ENCODE measurements around the gene CRKL. TPM values are rescaled to one million over a fixed set of nuclear protein-coding genes. Genes with fewer than 3 reads are reported as not detected.

The CRKL gene
- total and polyA plus RNA-seq, 2 donors (not counting 1 experiment from before 2014, with no cell fraction given) = 17.1 to 76.7 TPM

DNA sequence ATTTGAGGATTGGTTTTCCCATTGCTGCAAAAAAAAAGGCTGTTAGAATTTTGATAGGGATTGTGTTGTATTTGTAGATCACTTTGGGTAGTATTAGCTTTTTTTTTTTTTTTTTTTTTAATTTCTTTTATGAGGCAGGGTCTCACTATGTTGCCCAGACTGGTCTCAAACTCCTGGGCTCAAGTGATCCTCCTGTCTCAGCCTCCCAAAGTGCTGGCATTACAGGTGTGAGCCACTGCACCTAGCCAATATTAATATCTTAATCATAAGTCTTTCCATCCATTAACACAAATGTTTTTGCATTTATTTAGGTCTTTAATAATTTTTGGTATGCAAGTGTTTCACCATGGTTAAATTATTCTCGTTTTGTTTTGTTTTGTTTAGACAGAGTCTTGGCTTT, 26.8 kb downstream of the CRKL start:
- POLR2A ChIA-PET = no interaction called here
- H3K4me2 ChIP-seq (replicated peaks; ENCODE audit: low read depth, low read length, poor library complexity, severe bottlenecking) = no peak overlapping the region
- H3K27me3 ChIP-seq (replicated peaks in 1 of 4; ENCODE audit: control extremely low read depth in 1 of 4, control insufficient read depth in 3 of 4, insufficient read depth in 4 of 4, low read length in 3 of 4) = no peaks in the 10 kb centered on the region
- peaks cover 97% of the 10 kb centered on the region for H3K79me2 ChIP-seq (ENCODE audit: control insufficient read depth, insufficient read depth, low read length)
- no CpG with 5 or more reads among the region's 1 CpG for WGBS (ENCODE audit: insufficient coverage)
- no peak overlapping the region for H3K4me3 ChIP-seq (ENCODE audit: control extremely low read depth in 1 of 5, extremely low read depth in 1 of 5, insufficient read depth in 1 of 5, low read depth in 2 of 5, low read length in 4 of 5)
- TF ChIP-seq, protein P1, sequence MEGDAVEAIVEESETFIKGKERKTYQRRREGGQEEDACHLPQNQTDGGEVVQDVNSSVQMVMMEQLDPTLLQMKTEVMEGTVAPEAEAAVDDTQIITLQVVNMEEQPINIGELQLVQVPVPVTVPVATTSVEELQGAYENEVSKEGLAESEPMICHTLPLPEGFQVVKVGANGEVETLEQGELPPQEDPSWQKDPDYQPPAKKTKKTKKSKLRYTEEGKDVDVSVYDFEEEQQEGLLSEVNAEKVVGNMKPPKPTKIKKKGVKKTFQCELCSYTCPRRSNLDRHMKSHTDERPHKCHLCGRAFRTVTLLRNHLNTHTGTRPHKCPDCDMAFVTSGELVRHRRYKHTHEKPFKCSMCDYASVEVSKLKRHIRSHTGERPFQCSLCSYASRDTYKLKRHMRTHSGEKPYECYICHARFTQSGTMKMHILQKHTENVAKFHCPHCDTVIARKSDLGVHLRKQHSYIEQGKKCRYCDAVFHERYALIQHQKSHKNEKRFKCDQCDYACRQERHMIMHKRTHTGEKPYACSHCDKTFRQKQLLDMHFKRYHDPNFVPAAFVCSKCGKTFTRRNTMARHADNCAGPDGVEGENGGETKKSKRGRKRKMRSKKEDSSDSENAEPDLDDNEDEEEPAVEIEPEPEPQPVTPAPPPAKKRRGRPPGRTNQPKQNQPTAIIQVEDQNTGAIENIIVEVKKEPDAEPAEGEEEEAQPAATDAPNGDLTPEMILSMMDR (IDR thresholded peaks at IDR 0.05) = no peak
- TF ChIP-seq EZH2 (IDR thresholded peaks at IDR 0.05; ENCODE audit: borderline replicate concordance, insufficient read depth, low read depth, low read length, poor library complexity, severe bottlenecking) = no peak
- no peaks in the 10 kb centered on the region for H3K9me3 ChIP-seq (ENCODE audit: control extremely low read depth in 1 of 3, control insufficient read depth in 2 of 3, insufficient read depth in 1 of 3, low read length in 2 of 3)
- peaks cover 10 to 11% of the 10 kb centered on the region in 2 donors for H3K4me1 ChIP-seq (ENCODE audit: control insufficient read depth in 2 of 2, insufficient read depth in 2 of 2, low read length in 2 of 2)
- H3K27me3 Mint-ChIP-seq = no peaks in the 10 kb centered on the region
- no peak overlapping the region for H2AFZ ChIP-seq (ENCODE audit: insufficient read depth, low read depth, low read length, poor library complexity, severe bottlenecking)
- intact Hi-C loops (cut with micrococcal nuclease) = no loop called here
- CTCF ChIA-PET = interaction anchor here (0.8 to 1.1 kb wide), 2 partner anchors 13 to 16 kb away, joined by 4 to 5 read pairs; no protein-coding TSS in a partner anchor
- DNase-seq = no peak
- H3K9me3 Mint-ChIP-seq (ENCODE audit: insufficient read depth) = no peaks in the 10 kb centered on the region
- ATAC-seq (ENCODE audit: low read depth) = no peak
- no peak overlapping the region for H3K4me3 Mint-ChIP-seq
- no peak overlapping the region for H3K27ac Mint-ChIP-seq
- H3K27ac ChIP-seq (ENCODE audit: low read length in 2 of 2) = no peak overlapping the region
- no peak overlapping the region for H3K9ac ChIP-seq (ENCODE audit: low read length)
- peaks cover 57% of the 10 kb centered on the region for H3K4me1 Mint-ChIP-seq
- peaks cover 94% of the 10 kb centered on the region for H4K20me1 ChIP-seq (ENCODE audit: control insufficient read depth, insufficient read depth, low read length, poor library complexity, severe bottlenecking)
- peaks cover 0 to 12% of the 10 kb centered on the region in 2 experiments for H3K36me3 ChIP-seq (replicated peaks in 1 of 2; ENCODE audit: control extremely low read depth in 1 of 2, control insufficient read depth in 1 of 2, extremely low read depth in 1 of 2, insufficient read depth in 2 of 2, low read length in 1 of 2)

DNA sequence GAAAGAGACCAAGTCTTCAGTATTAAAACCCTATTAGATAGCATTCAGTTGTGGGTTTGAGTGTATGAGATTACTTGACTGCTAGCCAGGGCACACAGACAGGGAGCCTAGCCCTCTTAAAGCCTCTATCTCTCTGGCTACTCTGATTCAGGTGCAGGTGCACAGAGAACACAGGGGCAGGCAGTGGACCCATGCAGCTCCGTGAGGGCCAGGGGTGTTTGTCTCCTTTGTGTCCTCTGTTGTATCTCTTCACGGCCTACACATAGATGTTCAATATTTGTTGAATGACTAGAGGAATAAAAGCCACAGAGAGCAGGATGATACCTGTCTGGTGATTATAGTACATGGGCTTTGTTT, 28.3 kb downstream of the CRKL start:
- no peak overlapping the region for H3K9ac ChIP-seq (ENCODE audit: low read length)
- DNase-seq (no peak), ATAC-seq (ENCODE audit: low read depth) (no peak)
- H3K27ac ChIP-seq (ENCODE audit: low read length in 2 of 2) = no peak overlapping the region
- Mint-ChIP-seq H3K9me3 (ENCODE audit: insufficient read depth) (no peaks in the 10 kb centered on the region), H3K4me3 (no peak overlapping the region), H3K27me3 (no peaks in the 10 kb centered on the region), H3K4me1 (peaks cover 46% of the 10 kb centered on the region), H3K27ac (no peak overlapping the region)
- H2AFZ ChIP-seq (ENCODE audit: insufficient read depth, low read depth, low read length, poor library complexity, severe bottlenecking) = no peak overlapping the region
- H3K36me3 ChIP-seq (replicated peaks in 1 of 2; ENCODE audit: control extremely low read depth in 1 of 2, control insufficient read depth in 1 of 2, extremely low read depth in 1 of 2, insufficient read depth in 2 of 2, low read length in 1 of 2) = peaks cover 2 to 22% of the 10 kb centered on the region in 2 experiments
- POLR2A ChIA-PET = no interaction called here
- no peak overlapping the region for H3K4me3 ChIP-seq (ENCODE audit: control extremely low read depth in 1 of 5, extremely low read depth in 1 of 5, insufficient read depth in 1 of 5, low read depth in 2 of 5, low read length in 4 of 5)
- TF ChIP-seq EZH2 (IDR thresholded peaks at IDR 0.05; ENCODE audit: borderline replicate concordance, insufficient read depth, low read depth, low read length, poor library complexity, severe bottlenecking) = no peak
- TF ChIP-seq, protein P1 (IDR thresholded peaks at IDR 0.05) = no peak
- CTCF ChIA-PET = no interaction called here
- H3K9me3 ChIP-seq (ENCODE audit: control extremely low read depth in 1 of 3, control insufficient read depth in 2 of 3, insufficient read depth in 1 of 3, low read length in 2 of 3) = no peaks in the 10 kb centered on the region
- H4K20me1 ChIP-seq (ENCODE audit: control insufficient read depth, insufficient read depth, low read length, poor library complexity, severe bottlenecking) = peaks cover 88% of the 10 kb centered on the region
- 100% methylated on average over 2 of the region's 2 CpGs for WGBS (ENCODE audit: insufficient coverage)
- peaks cover 9 to 10% of the 10 kb centered on the region in 2 donors for H3K4me1 ChIP-seq (ENCODE audit: control insufficient read depth in 2 of 2, insufficient read depth in 2 of 2, low read length in 2 of 2)
- H3K79me2 ChIP-seq (ENCODE audit: control insufficient read depth, insufficient read depth, low read length) = peaks cover 87% of the 10 kb centered on the region
- intact Hi-C loops (cut with micrococcal nuclease) = no loop called here
- no peaks in the 10 kb centered on the region for H3K27me3 ChIP-seq (replicated peaks in 1 of 4; ENCODE audit: control extremely low read depth in 1 of 4, control insufficient read depth in 3 of 4, insufficient read depth in 4 of 4, low read length in 3 of 4)
- no peak overlapping the region for H3K4me2 ChIP-seq (replicated peaks; ENCODE audit: low read depth, low read length, poor library complexity, severe bottlenecking)
